Mesendoderm (in vitro differentiated cells): ENCODE measurements around the gene SLC25A48.

ENCODE experiments used
- DNase-seq: peaks from one replicate; pipeline ENCODE4 v3.0.0; 2013
- H2AK5ac ChIP-seq: 2 replicates; pipeline ENCODE4 v1.6.1; 2013; ENCODE audit warnings: low read length, inconsistent platforms
- H2BK120ac ChIP-seq: 2 replicates; pipeline ENCODE4 v1.6.1; 2013; ENCODE audit warnings: low read depth, mild to moderate bottlenecking, low read length, moderate library complexity, mixed read lengths
- H2BK15ac ChIP-seq: replicated peaks from 2 replicates; pipeline ENCODE4 v1.6.1; 2013; ENCODE audit warnings: low read depth, mild to moderate bottlenecking, moderate library complexity
- H2BK5ac ChIP-seq: 2 replicates; pipeline ENCODE4 v1.6.1; 2013; ENCODE audit warnings: low read length, inconsistent platforms
- H3K18ac ChIP-seq: 2 replicates; pipeline ENCODE4 v1.6.1; 2013; ENCODE audit warnings: mild to moderate bottlenecking, low read length, mixed read lengths
- H3K23ac ChIP-seq: one replicate; pipeline ENCODE4 v1.6.1; 2013; ENCODE audit warnings: low read length
- H3K27ac ChIP-seq: 2 replicates; pipeline ENCODE4 v1.5.1; 2013; ENCODE audit warnings: low read depth, mild to moderate bottlenecking, inconsistent platforms, low read length, moderate library complexity
- H3K27me3 ChIP-seq: 2 replicates; pipeline ENCODE4 v1.6.1; 2013; ENCODE audit warnings: low read length, control low read depth, mild to moderate bottlenecking, inconsistent platforms; ENCODE audit not compliant: insufficient read depth, poor library complexity
- H3K36me3 ChIP-seq: 2 replicates; pipeline ENCODE4 v1.6.1; 2013; ENCODE audit warnings: low read length, inconsistent platforms; ENCODE audit not compliant: control insufficient read depth, insufficient read depth
- H3K4ac ChIP-seq: one replicate; pipeline ENCODE4 v1.6.1; 2013; ENCODE audit warnings: low read depth, mild to moderate bottlenecking, low read length, moderate library complexity
- H3K4me1 ChIP-seq: 2 replicates; pipeline ENCODE4 v1.6.1; 2013; ENCODE audit warnings: low read depth, low read length, inconsistent platforms; ENCODE audit not compliant: control insufficient read depth
- H3K4me2 ChIP-seq: 2 replicates; pipeline ENCODE4 v1.6.1; 2013; ENCODE audit warnings: low read length
- H3K4me3 ChIP-seq: 2 replicates; pipeline ENCODE4 v1.5.1; 2013; ENCODE audit warnings: mild to moderate bottlenecking, low read length
- H3K56ac ChIP-seq: one replicate; pipeline ENCODE4 v1.6.1; 2013; ENCODE audit warnings: low read length
- H3K79me1 ChIP-seq: 2 replicates; pipeline ENCODE4 v1.6.1; 2013; ENCODE audit warnings: low read length, inconsistent platforms
- H3K79me2 ChIP-seq: 2 replicates; pipeline ENCODE4 v1.6.1; 2013; ENCODE audit warnings: mild to moderate bottlenecking, low read length; ENCODE audit not compliant: control insufficient read depth, insufficient read depth
- H3K9ac ChIP-seq: 2 replicates; pipeline ENCODE4 v1.6.1; 2013; ENCODE audit warnings: low read length, inconsistent platforms
- H4K5ac ChIP-seq: one replicate; pipeline ENCODE4 v1.6.1; 2013; ENCODE audit warnings: low read length
- H4K8ac ChIP-seq: one replicate; pipeline ENCODE4 v1.6.1; 2013; ENCODE audit warnings: low read depth, mild to moderate bottlenecking, control low read depth, low read length, moderate library complexity
- WGBS: extraction: QIAGEN DNeasy Blood & Tissue Kit; methylation state at CpG from one replicate; pipeline ENCODE4 v1.1.7; 2013; ENCODE audit warnings: low lambda C conversion rate, missing lambda C conversion rate; ENCODE audit not compliant: insufficient coverage; ENCODE audit errors: extremely low coverage; 5-methylcytosine and 5-hydroxymethylcytosine counted together

The SLC25A48 gene

GRCh38 chr5:135894276-135894675 lies 59.8 kb downstream of the SLC25A48 start:
- DNase-seq, result peak; percentile 22
- no CpG with 5 or more reads among the region's 8 CpGs for WGBS
- no peak overlapping the region for H3K18ac ChIP-seq

GRCh38 chr5:135894789-135895188 lies 60.3 kb downstream of the SLC25A48 start:
- Histone ChIP-seq H2BK5ac (no peak overlapping the region), H2AK5ac (no peak overlapping the region), H3K79me1 (no peaks in the 10 kb centered on the region), H2BK15ac (no peak overlapping the region), H3K23ac (no peak overlapping the region), H3K4me1 (peaks cover 5% of the 10 kb centered on the region), H3K4ac (no peak overlapping the region), H2BK120ac (no peak overlapping the region), H4K5ac (no peak overlapping the region), H3K36me3 (no peaks in the 10 kb centered on the region), H3K18ac (no peak overlapping the region), H3K27ac (no peak overlapping the region), H3K9ac (no peak overlapping the region), H4K8ac (no peak overlapping the region), H3K4me2 (no peak overlapping the region), H3K79me2 (no peaks in the 10 kb centered on the region), H3K56ac (no peak overlapping the region), H3K27me3 (no peaks in the 10 kb centered on the region), H3K4me3 (no peak overlapping the region)
- DNase-seq, result no peak
- WGBS, result no CpG with 5 or more reads among the region's 2 CpGs

More at GRCh38 chr5:135894276-135894675, 59.8 kb downstream of the SLC25A48 start:
- H3K4me2 ChIP-seq, result no peak overlapping the region
- no peak overlapping the region for H3K27ac ChIP-seq
- H3K4ac ChIP-seq, result no peak overlapping the region
- no peaks in the 10 kb centered on the region for H3K27me3 ChIP-seq
- no peaks in the 10 kb centered on the region for H3K36me3 ChIP-seq
- H2AK5ac ChIP-seq, result no peak overlapping the region
- H3K9ac ChIP-seq, result no peak overlapping the region
- no peak overlapping the region for H4K8ac ChIP-seq
- H3K56ac ChIP-seq, result no peak overlapping the region
- no peaks in the 10 kb centered on the region for H3K79me2 ChIP-seq
- H2BK5ac ChIP-seq, result no peak overlapping the region
- no peaks in the 10 kb centered on the region for H3K79me1 ChIP-seq
- peaks cover 5% of the 10 kb centered on the region for H3K4me1 ChIP-seq
- no peak overlapping the region for H4K5ac ChIP-seq
- H3K23ac ChIP-seq, result no peak overlapping the region
- no peak overlapping the region for H3K4me3 ChIP-seq
- H2BK15ac ChIP-seq, result no peak overlapping the region
- H2BK120ac ChIP-seq, result no peak overlapping the region

GRCh38 chr5:135895474-135896006 lies 61.1 kb downstream of the SLC25A48 start, which contains the start of gene IL9:
Gene IL9, minus strand, starts transcription at chr5:135895841. Its CDS starts 25 bp downstream, at chr5:135895816.
- DNase-seq, result peak; percentile 13
- H3K36me3 ChIP-seq, result no peaks in the 10 kb centered on the region
- no peak within 1 kb of the TSS for H4K5ac ChIP-seq
- WGBS, result no CpG with 5 or more reads among the region's 7 CpGs
- no peak within 1 kb of the TSS for H3K56ac ChIP-seq
- H2BK120ac ChIP-seq, result no peak within 1 kb of the TSS
- no peaks in the 10 kb centered on the region for H3K79me2 ChIP-seq
- H3K4me3 ChIP-seq, result no peak within 1 kb of the TSS
- H3K23ac ChIP-seq, result no peak within 1 kb of the TSS
- no peak within 1 kb of the TSS for H3K4me2 ChIP-seq
- no peak within 1 kb of the TSS for H3K9ac ChIP-seq
- H3K4me1 ChIP-seq, result peaks cover 5% of the 10 kb centered on the region
- no peak within 1 kb of the TSS for H2BK5ac ChIP-seq
- H3K18ac ChIP-seq, result no peak within 1 kb of the TSS
- no peak within 1 kb of the TSS for H2BK15ac ChIP-seq
- no peak within 1 kb of the TSS for H3K4ac ChIP-seq
- no peak within 1 kb of the TSS for H4K8ac ChIP-seq
- H2AK5ac ChIP-seq, result no peak within 1 kb of the TSS
- H3K79me1 ChIP-seq, result no peaks in the 10 kb centered on the region
- no peaks in the 10 kb centered on the region for H3K27me3 ChIP-seq
- no peak within 1 kb of the TSS for H3K27ac ChIP-seq

- WGBS, result no CpG with 5 or more reads among the region's 6 CpGs
- no peak overlapping the region for H3K9ac ChIP-seq
- H3K27me3 ChIP-seq, result no peaks in the 10 kb centered on the region
These were observed 64.2 kb downstream of the SLC25A48 start for GRCh38 chr5:135898651-135899050.

GRCh38 chr5:135900276-135900675 lies 65.8 kb downstream of the SLC25A48 start:
- Histone ChIP-seq H3K27me3 (no peaks in the 10 kb centered on the region), H3K4me1 (no peaks in the 10 kb centered on the region), H3K23ac (no peak overlapping the region), H3K36me3 (no peaks in the 10 kb centered on the region), H3K4ac (no peak overlapping the region), H3K9ac (no peak overlapping the region), H3K18ac (no peak overlapping the region), H2AK5ac (no peak overlapping the region), H4K8ac (no peak overlapping the region), H2BK120ac (no peak overlapping the region), H3K4me2 (no peak overlapping the region), H3K27ac (no peak overlapping the region), H3K79me2 (no peaks in the 10 kb centered on the region), H4K5ac (no peak overlapping the region), H3K56ac (no peak overlapping the region), H3K79me1 (no peaks in the 10 kb centered on the region), H2BK15ac (no peak overlapping the region), H2BK5ac (no peak overlapping the region), H3K4me3 (no peak overlapping the region)
- no CpG with 5 or more reads among the region's 3 CpGs for WGBS
- no peak for DNase-seq

More at GRCh38 chr5:135898651-135899050, 64.2 kb downstream of the SLC25A48 start:
- no peaks in the 10 kb centered on the region for H3K79me2 ChIP-seq
- H3K36me3 ChIP-seq, result no peaks in the 10 kb centered on the region
- H3K4me2 ChIP-seq, result no peak overlapping the region
- no peak overlapping the region for H3K4ac ChIP-seq
- no peak overlapping the region for H2BK120ac ChIP-seq
- no peak overlapping the region for H3K27ac ChIP-seq
- no peaks in the 10 kb centered on the region for H3K79me1 ChIP-seq
- H2BK5ac ChIP-seq, result no peak overlapping the region
- no peak overlapping the region for H2BK15ac ChIP-seq
- no peak overlapping the region for H3K4me3 ChIP-seq
- H3K56ac ChIP-seq, result no peak overlapping the region
- H3K18ac ChIP-seq, result no peak overlapping the region
- no peak overlapping the region for H3K23ac ChIP-seq
- no peak overlapping the region for H4K8ac ChIP-seq
- no peak overlapping the region for H2AK5ac ChIP-seq
- H4K5ac ChIP-seq, result no peak overlapping the region
- no peak for DNase-seq
- peaks cover 5% of the 10 kb centered on the region for H3K4me1 ChIP-seq

GRCh38 chr5:135901633-135902032 lies 67.2 kb downstream of the SLC25A48 start:
- H3K27ac ChIP-seq, result no peak overlapping the region
- H2BK120ac ChIP-seq, result no peak overlapping the region
- H3K79me2 ChIP-seq, result no peaks in the 10 kb centered on the region
- no peaks in the 10 kb centered on the region for H3K36me3 ChIP-seq
- no peak overlapping the region for H3K9ac ChIP-seq
- H3K23ac ChIP-seq, result no peak overlapping the region
- H3K27me3 ChIP-seq, result no peaks in the 10 kb centered on the region
- no peaks in the 10 kb centered on the region for H3K79me1 ChIP-seq
- H3K4ac ChIP-seq, result no peak overlapping the region
- H4K8ac ChIP-seq, result no peak overlapping the region
- no peak overlapping the region for H2BK15ac ChIP-seq
- no peak for DNase-seq
- no peak overlapping the region for H2BK5ac ChIP-seq
- H3K4me2 ChIP-seq, result no peak overlapping the region
- no peak overlapping the region for H3K18ac ChIP-seq
- H2AK5ac ChIP-seq, result no peak overlapping the region
- no CpG with 5 or more reads among the region's 3 CpGs for whole genome bisulfite sequencing
- H3K56ac ChIP-seq, result no peak overlapping the region
- H4K5ac ChIP-seq, result no peak overlapping the region
- H3K4me1 ChIP-seq, result no peaks in the 10 kb centered on the region
- H3K4me3 ChIP-seq, result no peak overlapping the region
